A549 treated with CORT108297 at 1 μM for 4 hours (cell line): ENCODE results near the gene RBX1. TPM values are rescaled to one million over a fixed set of nuclear protein-coding genes. Genes with fewer than 3 reads are reported as not detected.

Experiments used
- total RNA-seq: library from RNA; stranded (reverse); fragments of 200-300 nt; extraction: Qiagen RNA extraction; gene quantifications from 5 replicates; pipeline ENCODE4 v1.2.3, GENCODE V29; 2022

The RBX1 gene
- total RNA-seq: 52.6 to 54.1 TPM (median 53.1 TPM) in 5 replicates

DNA sequence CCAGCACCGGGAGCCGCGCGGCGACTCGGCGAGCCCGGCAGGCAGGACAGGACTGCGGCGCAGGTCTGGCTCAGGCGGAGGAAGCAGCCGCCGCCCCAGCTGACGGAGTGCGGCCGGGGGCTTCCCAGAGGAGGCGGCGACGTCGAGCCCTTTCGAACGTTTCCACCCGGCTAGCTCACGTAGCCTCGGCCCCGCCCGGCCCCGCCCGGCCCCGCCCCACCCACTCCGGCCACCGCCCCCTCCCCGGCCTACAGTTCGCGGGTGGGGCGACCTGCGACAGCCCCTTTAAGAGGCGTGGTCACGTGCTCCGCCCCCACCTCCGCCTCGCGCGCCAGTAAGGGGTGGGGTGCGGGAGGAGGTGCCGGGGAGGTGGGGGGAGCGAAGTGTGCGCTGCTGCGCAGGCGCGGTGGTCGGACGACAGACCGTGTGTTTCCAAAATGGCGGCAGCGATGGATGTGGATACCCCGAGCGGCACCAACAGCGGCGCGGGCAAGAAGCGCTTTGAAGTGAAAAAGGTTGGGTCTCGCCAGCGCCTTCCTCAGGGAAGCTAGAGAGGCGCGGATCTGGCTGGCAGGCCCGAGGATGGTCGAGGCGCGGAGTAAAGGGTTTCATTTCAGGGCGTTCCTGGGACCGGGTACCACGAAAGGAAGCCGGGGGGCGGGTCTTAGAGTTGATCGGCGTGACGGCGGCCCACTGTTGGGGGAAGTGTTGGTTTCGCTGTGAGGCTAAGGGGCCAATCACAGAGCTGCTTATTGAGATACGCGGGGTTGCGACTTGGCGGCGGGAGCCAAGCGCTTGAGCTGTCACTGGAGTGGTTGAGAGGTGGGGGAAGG lies at the start of gene RBX1:
TSS of gene RBX1 (plus strand) at position 417 of the 833 bp plus-strand sequence. CDS start at position 438, 21 bp downstream.

Other genes with a start within 250 kb of the RBX1 start
- gene SLC25A17, start 132.0 kb upstream of the RBX1 start, total RNA-seq: 22.1 to 28.3 TPM (median 22.9 TPM) in 5 replicates
- 143 to 183 TPM (median 153 TPM) in 5 replicates for gene ST13, start 94.7 kb upstream of the RBX1 start, total RNA-seq
- 6.4 to 10.2 TPM (median 8.9 TPM) in 5 replicates for gene XPNPEP3, start 94.2 kb upstream of the RBX1 start, total RNA-seq
- gene DNAJB7, start 89.3 kb upstream of the RBX1 start, total RNA-seq: not detected in 5 replicates
- 15.5 to 25.4 TPM (median 20.3 TPM) in 5 replicates for gene EP300, start 141.2 kb downstream of the RBX1 start, total RNA-seq